Middle frontal gyrus (tissue), 1 donor: Measurements from ENCODE around the gene MAN2A1.
"Not testable (repeated sequence)": the region's sequence is repeated elsewhere in the genome, so short reads cannot be mapped to it uniquely, and the experiment has no call there.

Experiments used
- DNase-seq: peaks from one replicate; pipeline ENCODE4 v3.0.0-alpha.2; 2015; ENCODE audit warnings: low spot score; ENCODE audit errors: extremely low spot score

The MAN2A1 gene

GRCh38 chr5:109754319-109754718 lies 64.6 kb downstream of the MAN2A1 start:
- DNase-seq = no peak

DNA sequence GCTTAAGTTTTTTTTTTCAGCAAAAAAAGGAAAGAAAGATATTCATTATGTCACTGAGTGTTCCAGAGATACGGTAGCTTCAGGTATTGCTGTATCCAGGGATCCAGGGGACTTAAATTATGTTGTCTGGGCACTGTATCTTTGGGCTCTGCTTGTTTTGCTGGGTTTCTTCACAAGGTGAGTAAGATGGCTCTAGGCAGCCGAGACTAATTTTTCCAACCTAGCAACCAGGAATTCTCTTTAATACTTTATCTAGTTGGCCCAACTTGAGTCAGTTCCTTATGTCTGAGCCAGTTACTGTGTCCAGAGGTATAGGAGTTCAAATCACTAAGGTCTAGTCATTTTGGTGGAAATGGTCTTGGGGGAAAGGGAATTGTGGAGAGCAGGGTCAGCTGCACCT lies 66.0 kb downstream of the MAN2A1 start:
- no peak for DNase-seq

DNA sequence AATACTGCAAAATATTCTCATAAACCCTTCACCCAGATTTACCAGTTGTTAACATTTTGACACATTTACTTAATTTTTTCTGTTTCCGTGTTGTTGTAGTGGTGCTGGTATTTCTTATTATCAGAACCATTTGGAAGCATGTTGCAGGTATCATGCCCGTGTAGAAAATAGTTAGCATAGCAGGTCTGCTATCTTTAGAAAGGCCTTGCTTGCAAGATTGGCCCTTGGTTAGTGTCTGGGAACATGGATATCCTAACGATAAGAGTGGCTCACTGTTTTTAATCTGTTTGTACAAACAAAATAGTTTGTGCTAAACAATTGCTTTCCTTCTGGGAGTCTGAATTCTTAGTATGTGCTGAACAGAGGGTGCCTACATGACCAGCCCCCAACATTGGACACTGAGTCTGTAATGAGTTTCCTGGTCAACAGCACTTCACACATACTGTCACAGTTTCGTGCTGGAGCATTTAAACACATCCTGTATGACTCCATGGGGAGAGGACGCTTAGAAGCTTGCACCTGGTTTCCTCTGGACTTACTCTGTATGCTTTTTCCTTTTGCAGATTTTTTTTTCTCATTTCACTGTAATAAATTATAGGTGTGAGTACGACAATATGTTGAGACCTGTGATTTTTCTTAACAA lies 66.9 kb downstream of the MAN2A1 start:
- no peak for DNase-seq

- DNase-seq = no peak
Observed at GRCh38 chr5:109757490-109757889, 67.8 kb downstream of the MAN2A1 start.

- no peak for DNase-seq
Observed at GRCh38 chr5:109759306-109759705, 69.6 kb downstream of the MAN2A1 start.

DNA sequence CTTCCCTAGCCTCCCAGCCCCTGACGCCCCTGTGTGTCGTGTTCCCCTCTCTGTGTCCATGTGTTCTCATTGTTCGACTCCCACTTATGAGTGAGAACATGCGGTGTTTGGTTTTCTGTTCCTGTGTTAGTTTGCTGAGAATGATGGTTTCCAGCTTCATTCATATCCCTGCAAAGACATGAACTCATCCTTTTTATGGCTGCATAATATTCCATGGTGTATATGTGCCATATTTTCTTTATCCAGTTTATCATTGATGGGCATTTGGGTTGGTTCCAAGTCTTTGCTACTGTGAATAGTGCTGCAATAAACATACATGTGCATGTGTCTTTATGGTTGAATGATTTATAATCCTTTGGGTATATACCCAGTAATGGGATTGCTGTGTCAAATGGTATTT lies 70.4 kb downstream of the MAN2A1 start:
- not testable (repeated sequence) for DNase-seq

- no peak for DNase-seq
Observed at GRCh38 chr5:109762821-109763220, 73.1 kb downstream of the MAN2A1 start.

DNA sequence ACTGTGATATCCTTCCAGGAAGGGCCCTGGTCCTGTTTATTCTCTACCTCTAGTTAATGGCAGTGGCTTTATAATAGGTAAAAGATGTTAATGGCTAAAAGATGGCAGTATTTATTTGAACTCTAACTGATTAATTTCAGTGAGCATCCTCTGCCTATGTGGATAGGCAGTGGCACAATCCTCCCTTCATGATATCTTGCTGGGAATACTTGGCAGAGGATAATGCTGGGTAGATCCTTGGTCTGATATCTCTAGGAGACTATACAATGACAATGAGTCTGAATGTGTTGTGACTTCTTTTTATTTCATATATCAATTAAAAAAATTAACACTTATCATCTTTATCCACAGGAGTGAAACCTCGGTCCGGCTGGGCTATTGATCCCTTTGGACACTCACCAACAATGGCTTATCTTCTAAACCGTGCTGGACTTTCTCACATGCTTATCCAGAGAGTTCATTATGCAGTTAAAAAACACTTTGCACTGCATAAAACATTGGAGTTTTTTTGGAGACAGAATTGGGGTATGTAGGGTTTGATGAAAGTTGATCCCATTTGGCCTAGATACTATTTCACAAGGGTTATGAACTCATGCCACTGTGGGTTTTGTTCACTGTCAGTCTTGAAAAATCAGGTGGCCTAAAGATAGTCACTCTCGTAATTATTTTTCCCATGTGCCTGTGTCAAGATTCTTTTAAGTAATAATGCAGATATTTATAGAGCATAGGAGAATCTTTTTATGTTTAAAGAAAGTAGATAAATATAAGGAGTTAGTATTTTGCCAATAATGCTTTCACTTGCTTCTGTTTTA lies 77.7 kb downstream of the MAN2A1 start:
- DNase-seq = no peak

DNA sequence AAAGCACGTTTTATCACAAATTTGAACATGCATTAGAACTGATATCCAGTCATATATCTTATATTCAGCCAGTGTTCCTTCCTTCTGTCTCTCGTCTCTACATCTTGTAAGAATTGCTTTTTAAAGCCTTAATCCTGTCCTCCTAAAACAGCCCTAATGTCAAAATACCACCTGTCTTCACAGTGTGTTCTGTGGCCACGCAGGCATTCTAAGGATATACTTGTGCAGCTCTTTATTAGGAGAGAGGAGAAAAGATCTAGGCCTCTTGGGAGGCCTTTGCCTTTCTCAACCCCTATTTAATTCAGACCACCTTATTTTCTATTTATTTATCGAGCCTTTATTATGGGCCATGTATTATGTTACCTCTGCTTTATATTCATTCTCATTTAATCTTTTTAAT lies 78.3 kb downstream of the MAN2A1 start:
- DNase-seq = no peak

DNA sequence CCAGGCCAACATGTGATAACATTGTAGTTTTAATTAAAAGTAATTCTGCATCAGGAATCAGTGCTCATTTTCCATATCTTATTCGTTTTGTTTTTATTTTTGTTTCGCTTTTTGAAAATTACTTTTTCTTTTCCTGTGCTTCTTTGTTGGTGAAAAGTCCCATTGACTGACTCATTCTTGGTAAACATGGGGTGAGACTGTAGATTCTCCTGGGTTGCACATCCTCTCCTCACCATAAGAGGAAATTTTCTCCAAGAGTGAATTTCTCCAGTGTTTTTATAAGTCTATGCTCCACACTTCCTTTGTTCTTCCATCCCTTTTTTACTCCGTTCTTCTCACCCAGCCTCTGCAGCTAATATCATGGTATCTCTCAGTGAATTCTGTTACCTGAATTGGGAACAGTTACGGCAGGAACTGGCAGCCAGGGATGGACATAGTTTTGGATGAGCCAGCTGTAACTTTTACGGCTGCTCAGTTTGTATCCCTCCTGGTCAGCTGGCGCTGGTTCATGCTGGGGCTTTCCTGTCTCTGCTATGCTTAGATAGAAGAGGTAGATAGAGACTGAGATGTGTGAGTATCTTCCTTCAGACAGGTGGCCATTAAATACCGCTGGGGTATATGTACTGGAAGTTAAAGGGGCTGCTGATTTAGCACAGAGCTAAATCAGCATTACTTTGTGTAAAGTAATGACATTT lies 80.0 kb downstream of the MAN2A1 start:
- DNase-seq = no peak

DNA sequence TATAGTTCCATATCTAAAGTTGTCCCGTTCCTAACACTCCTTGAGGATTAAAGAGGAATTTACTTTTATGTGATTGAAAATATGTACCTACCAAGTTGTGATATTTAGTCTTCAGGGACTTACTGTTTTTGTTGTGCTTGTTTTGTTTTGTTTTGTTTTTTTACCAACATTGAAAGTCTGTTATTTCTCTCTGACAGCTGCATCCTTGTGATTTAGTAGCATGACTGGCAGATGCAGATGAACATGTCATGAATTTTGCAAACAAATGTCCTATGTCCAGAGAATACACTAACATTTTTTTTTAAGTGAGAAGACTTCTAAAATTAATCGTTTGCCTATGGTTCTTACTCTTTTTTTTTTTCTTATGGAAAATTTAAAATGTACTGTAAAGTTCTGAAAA lies 85.4 kb downstream of the MAN2A1 start:
- no peak for DNase-seq

GRCh38 chr5:109779036-109779735 lies 89.5 kb downstream of the MAN2A1 start:
- no peak for DNase-seq

- DNase-seq = no peak
Observed at GRCh38 chr5:109784687-109785086, 95.0 kb downstream of the MAN2A1 start.

- no peak for DNase-seq
Observed at GRCh38 chr5:109786206-109786855, 96.6 kb downstream of the MAN2A1 start.

GRCh38 chr5:109788596-109788995 lies 98.9 kb downstream of the MAN2A1 start:
- no peak for DNase-seq

GRCh38 chr5:109792613-109793012 lies 102.9 kb downstream of the MAN2A1 start:
- no peak for DNase-seq

DNA sequence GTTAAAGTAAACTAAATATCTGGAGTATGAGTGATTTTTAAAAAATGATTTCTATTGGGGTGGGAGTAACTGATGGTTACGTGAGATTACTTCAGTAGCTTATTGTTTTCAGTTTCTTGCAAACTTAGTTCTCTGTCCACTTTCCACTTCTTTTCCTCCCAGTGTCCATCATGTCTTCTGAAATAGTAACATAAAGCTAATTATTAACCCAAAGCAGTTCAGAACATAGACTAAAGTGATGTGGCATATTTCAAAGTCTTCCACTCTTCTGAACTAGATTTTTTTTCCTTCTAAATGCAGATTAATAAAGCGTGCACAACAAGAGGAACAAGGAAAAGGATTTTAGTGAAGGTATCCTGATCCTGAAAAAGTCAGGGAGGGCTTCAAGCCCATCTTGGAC lies 114.1 kb downstream of the MAN2A1 start:
- no peak for DNase-seq

GRCh38 chr5:109805472-109805871 lies 115.7 kb downstream of the MAN2A1 start:
- DNase-seq = no peak

DNA sequence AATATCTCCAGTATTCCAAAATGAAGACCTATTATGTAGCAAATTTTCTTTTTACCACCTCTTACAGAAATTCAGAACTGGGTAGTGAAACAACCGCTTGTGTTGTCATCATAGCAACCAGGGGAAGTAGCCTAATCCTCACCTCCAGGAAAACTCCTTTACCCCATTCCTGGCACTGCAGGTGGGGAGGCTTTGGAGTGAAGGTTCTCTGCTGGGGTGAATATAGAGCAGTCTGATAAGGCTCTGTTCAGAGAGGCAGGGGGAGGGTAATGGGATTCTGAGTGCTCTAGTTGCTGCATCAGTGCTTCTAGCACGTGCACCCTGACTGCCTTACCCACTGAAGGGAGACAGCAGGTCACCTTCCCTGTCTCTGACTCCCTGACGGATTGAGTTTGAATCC lies 116.2 kb downstream of the MAN2A1 start:
- no peak for DNase-seq

- DNase-seq = no peak
Observed at GRCh38 chr5:109812698-109813097, 123.0 kb downstream of the MAN2A1 start.

DNA sequence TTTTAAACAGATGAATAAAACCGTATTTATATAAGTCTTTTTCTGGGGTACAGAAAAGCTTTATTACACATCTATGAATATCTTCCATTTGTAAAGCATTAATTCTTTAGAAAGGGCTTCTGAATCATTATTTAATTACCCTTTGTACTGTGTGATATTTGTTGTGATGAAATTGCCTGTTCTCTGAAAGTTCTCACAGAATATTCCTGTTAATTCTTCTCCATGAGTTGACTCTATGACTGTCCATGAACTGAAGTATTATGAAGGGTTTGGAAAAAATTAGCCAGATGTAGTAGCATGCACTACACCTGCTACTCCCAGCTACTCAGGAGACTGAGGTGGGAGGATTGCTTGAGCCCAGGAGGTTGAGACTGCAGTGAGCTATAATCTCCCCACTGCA lies 127.0 kb downstream of the MAN2A1 start:
- no peak for DNase-seq
